ENCODE measurements around the gene ANKRD1. TPM values are rescaled to one million over a fixed set of nuclear protein-coding genes. Genes with fewer than 3 reads are reported as not detected.
"Not testable (repeated sequence)": the region's sequence is repeated elsewhere in the genome, so short reads cannot be mapped to it uniquely, and the experiment has no call there.

Gene ANKRD1
- total and polyA plus RNA-seq, 2 experiments from 2014 or later, result 9.4 to 32.7 TPM

DNA sequence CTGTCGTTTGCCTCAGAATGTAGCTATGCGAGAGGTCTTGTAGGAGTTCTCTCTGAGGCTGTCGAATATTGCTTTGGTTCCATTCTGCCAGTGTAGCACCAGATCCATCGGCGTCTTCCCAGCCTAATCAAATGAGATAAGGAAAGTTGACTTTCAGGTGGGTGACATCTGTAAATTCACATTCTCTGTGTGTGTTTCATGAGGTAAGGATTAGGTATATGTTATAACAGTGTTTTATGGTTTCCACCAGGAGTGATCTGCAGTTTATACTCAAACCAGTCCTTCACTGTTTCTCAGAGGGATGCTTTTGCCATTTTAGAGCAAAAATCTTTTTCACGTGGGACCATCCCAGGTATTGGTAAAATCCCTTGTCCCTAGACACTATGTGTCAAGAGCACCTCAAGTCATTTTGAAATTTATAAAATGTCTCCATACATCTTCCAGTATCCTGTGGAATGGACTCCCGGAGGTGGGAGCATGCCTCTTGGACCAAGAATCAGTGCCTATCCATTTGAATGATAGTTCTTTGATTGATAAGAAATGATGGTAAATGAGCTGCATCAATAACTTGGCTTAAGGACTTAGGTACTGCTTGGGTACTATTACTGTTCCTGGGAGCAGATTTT is 7.9 kb downstream of the ANKRD1 start:
- no peak for DNase-seq (ENCODE audit: low read depth in 1 of 2, low spot score in 1 of 2)
- no peaks in the 10 kb centered on the region for H3K36me3 ChIP-seq

DNA sequence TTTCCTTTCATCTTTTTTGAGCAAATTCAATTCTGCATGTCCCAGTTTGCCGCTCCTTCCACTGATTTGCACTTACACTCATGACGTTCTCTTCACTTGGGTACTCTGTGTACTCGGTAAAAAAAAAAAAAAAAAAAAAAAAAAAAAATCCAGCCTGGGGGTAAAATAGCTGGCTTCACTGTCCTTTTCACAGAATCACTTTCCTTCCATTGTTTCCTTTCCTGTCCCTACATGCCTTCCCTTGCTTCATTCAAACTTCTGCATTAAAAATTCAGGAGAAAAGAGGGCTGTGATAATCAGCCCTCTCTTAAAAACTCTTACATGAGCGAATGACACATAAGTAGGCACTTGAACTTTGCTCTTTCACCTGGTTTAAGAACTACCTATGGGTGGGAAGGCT is 8.7 kb downstream of the ANKRD1 start:
- Histone ChIP-seq H3K4me1 (ENCODE audit: low read depth) (peaks cover 15% of the 10 kb centered on the region), H3K9me3 (ENCODE audit: low read depth) (no peaks in the 10 kb centered on the region), H3K27me3 (no peaks in the 10 kb centered on the region), H3K36me3 (no peaks in the 10 kb centered on the region), H3K27ac (peak overlapping the region; percentile 55), H3K4me3 (no peak overlapping the region)
- DNase-seq (ENCODE audit: low read depth in 1 of 2, low spot score in 1 of 2), result peak in 1 of 2 donors; percentile 29
- TF ChIP-seq, protein P1, sequence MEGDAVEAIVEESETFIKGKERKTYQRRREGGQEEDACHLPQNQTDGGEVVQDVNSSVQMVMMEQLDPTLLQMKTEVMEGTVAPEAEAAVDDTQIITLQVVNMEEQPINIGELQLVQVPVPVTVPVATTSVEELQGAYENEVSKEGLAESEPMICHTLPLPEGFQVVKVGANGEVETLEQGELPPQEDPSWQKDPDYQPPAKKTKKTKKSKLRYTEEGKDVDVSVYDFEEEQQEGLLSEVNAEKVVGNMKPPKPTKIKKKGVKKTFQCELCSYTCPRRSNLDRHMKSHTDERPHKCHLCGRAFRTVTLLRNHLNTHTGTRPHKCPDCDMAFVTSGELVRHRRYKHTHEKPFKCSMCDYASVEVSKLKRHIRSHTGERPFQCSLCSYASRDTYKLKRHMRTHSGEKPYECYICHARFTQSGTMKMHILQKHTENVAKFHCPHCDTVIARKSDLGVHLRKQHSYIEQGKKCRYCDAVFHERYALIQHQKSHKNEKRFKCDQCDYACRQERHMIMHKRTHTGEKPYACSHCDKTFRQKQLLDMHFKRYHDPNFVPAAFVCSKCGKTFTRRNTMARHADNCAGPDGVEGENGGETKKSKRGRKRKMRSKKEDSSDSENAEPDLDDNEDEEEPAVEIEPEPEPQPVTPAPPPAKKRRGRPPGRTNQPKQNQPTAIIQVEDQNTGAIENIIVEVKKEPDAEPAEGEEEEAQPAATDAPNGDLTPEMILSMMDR (IDR thresholded peaks at IDR 0.05; ENCODE audit: low read depth, low read length), result no peak

More for the DNA sequence above, 7.9 kb downstream of the ANKRD1 start:
- H3K27ac ChIP-seq, result peak overlapping the region; percentile 55
- TF ChIP-seq, protein P1 (IDR thresholded peaks at IDR 0.05; ENCODE audit: low read depth, low read length), result no peak
- H3K4me3 ChIP-seq, result no peak overlapping the region
- H3K9me3 ChIP-seq (ENCODE audit: low read depth), result no peaks in the 10 kb centered on the region
- H3K4me1 ChIP-seq (ENCODE audit: low read depth), result peaks cover 23% of the 10 kb centered on the region
- H3K27me3 ChIP-seq, result no peaks in the 10 kb centered on the region

DNA sequence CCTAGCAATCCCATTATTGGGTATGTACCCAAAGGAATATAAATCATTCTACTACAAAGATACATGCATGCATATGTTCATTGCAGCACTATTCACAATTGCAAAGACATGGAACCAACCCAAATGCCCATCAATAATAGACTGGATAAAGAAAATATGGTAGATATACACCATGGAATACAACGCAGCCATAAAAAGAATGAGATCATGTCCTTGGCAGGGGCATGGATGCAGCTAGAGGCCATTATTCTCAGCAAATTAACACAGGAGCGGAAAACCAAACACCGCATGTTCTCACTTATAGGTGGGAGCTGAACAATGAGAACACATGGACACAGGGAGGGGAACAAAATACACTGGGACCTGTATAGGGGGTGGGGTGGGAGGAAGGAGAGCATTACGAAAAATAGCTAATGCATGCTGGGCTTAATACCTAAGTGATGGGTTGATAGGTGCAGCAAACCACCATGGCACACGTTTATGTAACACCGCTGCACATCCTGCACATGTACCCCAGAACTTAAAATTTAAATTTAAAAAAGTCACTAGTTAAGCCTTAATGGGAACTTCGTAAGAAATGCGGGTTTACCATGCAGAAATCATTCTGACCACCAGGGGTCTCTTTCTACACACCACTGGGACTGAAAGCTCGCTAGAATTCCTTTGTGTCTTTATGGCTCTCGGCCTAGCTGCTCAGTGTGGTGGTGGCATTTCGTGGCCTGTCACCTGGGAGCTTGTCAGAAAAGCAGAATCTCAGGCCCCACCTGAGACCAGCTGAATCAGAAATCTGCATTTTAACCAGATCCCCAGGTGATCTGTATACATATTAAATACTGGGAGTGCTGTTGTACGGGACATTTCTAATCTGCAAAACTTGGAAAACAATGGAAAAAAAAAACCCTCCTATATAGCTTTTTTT is 9.5 kb downstream of the ANKRD1 start:
- peak; percentile 81 to 90 for DNase-seq (ENCODE audit: low read depth in 1 of 2, low spot score in 1 of 2)
- H3K27ac ChIP-seq, result peak overlapping the region; percentile 49
- no peaks in the 10 kb centered on the region for H3K27me3 ChIP-seq
- no peak overlapping the region for H3K4me3 ChIP-seq
- TF ChIP-seq, protein P1 (IDR thresholded peaks at IDR 0.05; ENCODE audit: low read depth, low read length), result peak; percentile 80
- no peaks in the 10 kb centered on the region for H3K9me3 ChIP-seq (ENCODE audit: low read depth)
- H3K36me3 ChIP-seq, result no peaks in the 10 kb centered on the region
- H3K4me1 ChIP-seq (ENCODE audit: low read depth), result peaks cover 10% of the 10 kb centered on the region

DNA sequence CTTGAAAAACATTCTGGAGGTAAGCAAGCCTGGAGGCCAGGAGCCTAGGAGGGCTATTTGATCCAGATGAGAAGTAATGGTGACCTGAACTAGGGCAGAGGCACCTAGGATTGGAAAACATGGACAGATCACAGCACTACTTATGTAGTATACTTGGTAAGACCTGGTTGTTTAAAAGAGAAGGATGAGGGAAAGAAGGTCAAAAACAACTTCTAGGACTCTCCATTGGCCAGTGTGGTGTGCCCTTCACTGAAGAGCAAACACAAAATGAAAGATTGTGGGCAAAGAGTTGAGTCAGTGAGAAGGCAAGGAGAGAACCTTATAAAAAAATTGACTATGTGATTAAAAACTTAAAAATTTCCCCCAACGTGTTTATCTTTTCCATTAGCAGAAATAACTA is 14.3 kb downstream of the ANKRD1 start:
- no peak for DNase-seq (ENCODE audit: low read depth in 1 of 2, low spot score in 1 of 2)
- Histone ChIP-seq H3K4me1 (ENCODE audit: low read depth) (no peaks in the 10 kb centered on the region), H3K9me3 (ENCODE audit: low read depth) (no peaks in the 10 kb centered on the region), H3K4me3 (no peak overlapping the region), H3K36me3 (peaks cover 7% of the 10 kb centered on the region), H3K27me3 (no peaks in the 10 kb centered on the region), H3K27ac (no peak overlapping the region)
- TF ChIP-seq, protein P1 (IDR thresholded peaks at IDR 0.05; ENCODE audit: low read depth, low read length), result no peak

DNA sequence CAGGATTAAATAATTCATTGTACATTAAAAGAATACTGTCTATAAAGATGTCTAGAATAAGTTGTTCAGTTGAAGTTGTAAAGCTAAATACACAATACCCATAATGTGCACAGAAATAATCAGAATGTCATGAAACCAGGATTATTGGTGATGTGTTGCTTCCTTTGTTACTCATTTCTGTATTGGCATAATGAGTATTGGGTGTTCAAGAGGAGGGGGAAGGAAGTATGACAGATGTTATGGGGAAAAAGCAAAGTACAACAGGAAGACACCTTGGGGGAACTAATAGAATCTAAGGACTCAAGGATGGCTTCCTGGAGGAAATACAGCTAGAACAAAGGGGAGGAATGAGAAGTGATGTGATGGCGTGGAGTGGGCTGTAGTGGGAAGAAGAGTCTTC is 15.0 kb downstream of the ANKRD1 start:
- Histone ChIP-seq H3K27ac (no peak overlapping the region), H3K36me3 (peaks cover 10% of the 10 kb centered on the region), H3K4me1 (ENCODE audit: low read depth) (no peaks in the 10 kb centered on the region), H3K9me3 (ENCODE audit: low read depth) (no peaks in the 10 kb centered on the region), H3K27me3 (no peaks in the 10 kb centered on the region), H3K4me3 (no peak overlapping the region)
- TF ChIP-seq, protein P1 (IDR thresholded peaks at IDR 0.05; ENCODE audit: low read depth, low read length), result no peak
- DNase-seq (ENCODE audit: low read depth in 1 of 2, low spot score in 1 of 2), result no peak

DNA sequence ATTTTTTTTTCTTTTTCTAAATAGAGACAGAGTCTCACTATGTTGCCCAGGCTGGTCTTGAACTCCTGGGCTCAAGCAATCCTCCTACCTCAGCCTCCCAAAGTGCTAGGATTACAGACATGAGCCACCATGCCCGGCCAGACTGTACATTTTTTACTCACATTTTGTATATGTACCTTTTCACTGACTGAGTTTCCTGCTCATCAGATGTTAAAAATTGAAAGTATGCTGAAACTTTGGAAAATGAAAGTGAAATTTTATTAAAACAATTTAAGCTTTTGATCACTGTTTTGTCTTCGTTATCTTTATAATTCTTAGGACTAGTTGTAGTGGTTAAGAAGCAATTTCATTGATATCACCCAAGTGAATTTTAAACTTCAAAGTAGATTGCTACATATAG is 24.0 kb downstream of the ANKRD1 start:
- not testable (repeated sequence) for H3K4me3 ChIP-seq; H3K27ac ChIP-seq; H3K27me3 ChIP-seq; DNase-seq (ENCODE audit: low read depth in 1 of 2, low spot score in 1 of 2); H3K9me3 ChIP-seq (ENCODE audit: low read depth)
- Histone ChIP-seq H3K36me3 (peaks cover 11% of the 10 kb centered on the region), H3K4me1 (ENCODE audit: low read depth) (peaks cover 13% of the 10 kb centered on the region)

Measured in cardiac muscle cell (in vitro differentiated cells and primary cell).